Suprapubic skin (tissue), 3 donors: ENCODE data around the gene PGM5.

Experiments used
- CTCF ChIP-seq, 2 donors: fragments of 200-600 bp in 1 of 2; fragments of 450-650 bp in 1 of 2; sonication (generic) in 1 of 2; IDR thresholded peaks; one replicate each; pipeline ENCODE4 v1.5.1; 2016 to 2019; ENCODE audit warnings: antibody characterized with exemption in 2 of 2, mild to moderate bottlenecking in 1 of 2, moderate library complexity in 1 of 2
- POLR2AphosphoS5 ChIP-seq, 3 donors: sonication (generic); formaldehyde crosslinking; IDR thresholded peaks; one replicate each; pipeline ENCODE4 v1.6.1; 2017; ENCODE audit warnings: antibody characterized with exemption in 3 of 3

- no peak for TF ChIP-seq POLR2AphosphoS5 (IDR thresholded peaks at IDR 0.05)
- TF ChIP-seq CTCF (IDR thresholded peaks at IDR 0.05) = no peak
These were observed 166.5 kb downstream of the PGM5 start for GRCh38 chr9:68522954-68523353.
